ENCODE measurements around the gene RPS21.

GRCh38 chr20:62342910-62343309 is 44.0 kb upstream of the RPS21 start:
- TF ChIP-seq POLR2A (conservative IDR thresholded peaks at IDR 0.05) (no peak), SMC3 (conservative IDR thresholded peaks at IDR 0.05; ENCODE audit: insufficient read depth, low read depth, low read length) (no peak), NBN (IDR thresholded peaks at IDR 0.05; ENCODE audit: low read depth) (no peak), THRB (CRISPR knock-in tag; conservative IDR thresholded peaks at IDR 0.05) (no peak), ZNF384 (IDR thresholded peaks at IDR 0.05; ENCODE audit: low read depth, low read length) (no peak), KLF13 (tag; IDR thresholded peaks at IDR 0.05; ENCODE audit: borderline replicate concordance, low read depth) (no peak)
